ENCODE measurements around the gene ATIC.

ATIC gene

DNA sequence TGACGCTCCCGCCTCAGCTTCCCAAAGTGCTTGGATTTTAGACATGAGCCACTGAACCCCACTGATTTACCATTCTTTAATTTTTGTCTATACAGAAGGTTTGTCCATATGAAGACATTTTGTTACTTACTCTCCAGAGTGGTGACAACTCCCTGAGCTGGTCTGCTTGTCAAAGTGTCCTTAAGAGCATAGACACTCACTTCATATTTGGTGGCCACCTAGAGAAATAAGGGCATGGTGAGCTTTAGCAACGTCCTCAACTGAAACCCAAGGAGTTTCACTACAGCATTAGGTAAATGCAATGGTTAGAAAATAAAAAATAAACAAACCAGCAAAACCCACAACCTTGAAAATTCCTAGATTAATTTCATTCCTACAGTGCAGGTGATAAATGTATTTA is 66.2 kb downstream of the ATIC start:
- no peak for DNase-seq

DNA sequence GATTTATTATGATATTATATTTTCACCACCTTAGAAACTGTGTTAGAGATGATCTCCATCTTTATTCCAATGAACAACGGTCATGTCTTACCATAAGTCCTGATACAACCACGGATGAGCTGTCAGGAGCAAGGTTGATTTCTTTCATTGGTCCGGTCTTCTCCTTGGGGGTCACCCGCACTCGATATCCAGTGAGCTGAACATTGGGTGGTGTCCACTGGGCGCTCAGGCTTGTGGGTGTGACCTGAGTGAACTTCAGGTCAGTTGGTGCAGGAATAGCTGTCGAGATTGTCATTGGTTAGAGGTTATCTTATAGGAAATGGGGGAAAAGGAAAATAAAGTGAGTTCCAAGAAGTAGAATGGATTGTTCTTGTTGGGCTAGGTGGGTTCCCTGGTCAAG is 67.2 kb downstream of the ATIC start:
- no peak for DNase-seq

- DNase-seq = no peak
Observed at GRCh38 chr2:215379948-215380347, 68.1 kb downstream of the ATIC start.

DNA sequence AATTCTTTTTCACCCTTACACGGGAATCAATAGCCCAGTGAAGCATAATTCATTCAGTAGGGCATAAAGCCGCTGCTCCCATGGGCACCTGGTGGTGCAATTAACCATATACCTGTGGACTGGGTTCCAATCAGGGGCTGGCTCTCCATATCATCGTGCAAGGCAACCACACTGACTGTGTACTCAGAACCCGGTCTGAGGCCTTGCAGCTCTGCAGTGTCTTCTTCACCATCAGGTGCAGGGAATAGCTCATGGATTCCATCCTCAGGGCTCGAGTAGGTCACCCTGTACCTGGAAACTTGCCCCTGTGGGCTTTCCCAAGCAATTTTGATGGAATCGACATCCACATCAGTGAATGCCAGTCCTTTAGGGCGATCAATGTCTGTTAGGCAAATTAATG is 68.8 kb downstream of the ATIC start:
- no peak for DNase-seq

- DNase-seq = no peak
Observed at GRCh38 chr2:215382011-215382410, 70.2 kb downstream of the ATIC start.

DNA sequence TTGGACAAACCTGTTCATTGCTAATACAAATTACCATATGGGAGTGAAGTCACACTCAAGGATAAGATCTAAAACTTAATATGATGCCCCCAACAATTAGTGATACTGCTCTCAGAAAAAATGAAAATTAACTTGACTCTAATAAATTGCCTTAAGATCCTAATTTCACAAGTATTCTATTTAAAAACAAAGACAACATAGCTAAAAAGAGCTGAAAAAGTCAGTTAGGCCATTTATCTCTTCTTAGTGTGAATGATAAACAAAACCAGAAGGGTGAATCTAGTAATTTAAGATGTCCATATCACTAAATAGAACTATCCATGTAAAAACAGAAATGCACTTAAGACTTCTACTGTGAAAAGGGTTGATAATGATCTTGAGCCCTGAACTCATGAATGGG is 70.6 kb downstream of the ATIC start:
- DNase-seq = no peak

DNA sequence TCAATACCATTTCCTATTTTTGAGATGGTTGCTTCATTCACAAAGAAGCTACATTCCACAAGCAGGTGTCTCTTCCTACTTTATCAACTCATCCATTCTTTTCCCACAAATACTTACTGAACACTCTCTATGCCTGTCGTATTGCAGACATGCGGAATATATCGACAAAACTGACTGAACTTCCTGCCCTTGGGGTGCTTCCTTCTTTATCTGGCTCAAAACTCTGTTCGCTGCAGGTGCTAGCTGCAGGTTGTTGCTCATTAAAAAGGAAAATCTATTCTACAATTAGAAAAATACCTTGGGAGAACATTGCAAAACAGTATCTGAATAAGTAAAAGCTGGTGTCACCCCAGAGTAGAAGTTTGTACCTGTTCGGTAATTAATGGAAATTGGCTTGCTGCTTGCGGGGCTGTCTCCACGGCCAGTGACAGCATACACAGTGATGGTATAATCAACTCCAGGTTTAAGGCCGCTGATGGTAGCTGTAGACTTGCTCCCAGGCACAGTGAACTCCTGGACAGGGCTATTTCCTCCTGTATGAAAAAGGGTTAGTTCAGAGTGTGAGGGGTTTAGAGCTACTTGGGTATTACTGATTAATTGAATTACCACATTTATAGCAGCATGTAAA is 71.9 kb downstream of the ATIC start:
- DNase-seq = no peak

GRCh38 chr2:215384710-215385109 is 72.9 kb downstream of the ATIC start:
- DNase-seq = no peak

DNA sequence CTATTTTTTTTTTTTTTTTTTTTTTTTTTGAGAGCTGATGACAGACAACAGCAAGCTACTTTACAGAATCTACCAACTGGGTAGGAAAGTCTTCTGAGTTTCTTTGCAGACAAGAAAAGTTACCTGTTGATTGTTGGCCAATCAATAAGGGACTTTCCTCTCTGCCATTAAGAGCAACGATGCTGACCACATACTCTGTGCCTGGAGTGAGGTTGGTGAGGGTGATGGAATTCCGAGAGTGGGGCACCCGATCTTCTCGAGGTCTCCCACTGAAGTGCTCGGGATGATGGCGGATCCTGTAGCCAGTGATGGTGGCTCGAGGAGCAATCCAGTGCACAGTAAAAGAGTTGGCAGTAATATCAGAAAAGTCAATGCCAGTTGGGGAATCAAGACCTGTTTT is 74.7 kb downstream of the ATIC start:
- no peak for DNase-seq

DNA sequence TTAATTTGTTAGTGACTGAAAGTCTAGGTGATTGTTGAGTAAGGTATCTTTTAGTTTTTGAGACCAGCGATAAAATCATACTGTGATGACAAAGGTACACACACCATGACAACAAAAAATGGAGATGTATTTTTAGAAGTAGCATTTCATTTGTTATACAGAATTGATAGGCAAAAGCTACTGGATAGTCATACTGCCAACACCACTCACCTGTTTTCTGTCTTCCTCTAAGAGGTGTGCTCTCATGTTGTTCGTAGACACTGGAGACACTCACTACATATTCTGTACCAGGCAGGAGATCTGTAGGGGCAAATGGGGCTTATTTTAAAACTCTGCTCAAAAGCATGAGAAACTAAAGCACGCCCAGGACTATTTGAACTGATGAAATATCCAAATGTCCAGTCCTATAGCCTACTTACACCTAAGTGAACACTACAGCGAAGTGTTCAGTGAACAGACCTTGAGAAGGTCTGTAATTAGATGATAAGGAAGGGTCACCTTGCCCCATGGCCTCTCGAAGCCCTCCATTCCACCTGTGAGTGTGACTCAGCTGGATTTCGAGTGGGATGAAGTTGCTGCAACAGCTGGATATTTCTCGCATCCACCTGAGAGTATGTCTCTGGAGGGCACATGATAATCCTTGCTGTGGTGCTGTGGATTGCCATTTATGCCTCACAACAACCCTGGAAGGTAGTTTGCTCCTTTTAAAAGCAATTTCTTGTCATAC is 76.3 kb downstream of the ATIC start:
- no peak for DNase-seq

DNA sequence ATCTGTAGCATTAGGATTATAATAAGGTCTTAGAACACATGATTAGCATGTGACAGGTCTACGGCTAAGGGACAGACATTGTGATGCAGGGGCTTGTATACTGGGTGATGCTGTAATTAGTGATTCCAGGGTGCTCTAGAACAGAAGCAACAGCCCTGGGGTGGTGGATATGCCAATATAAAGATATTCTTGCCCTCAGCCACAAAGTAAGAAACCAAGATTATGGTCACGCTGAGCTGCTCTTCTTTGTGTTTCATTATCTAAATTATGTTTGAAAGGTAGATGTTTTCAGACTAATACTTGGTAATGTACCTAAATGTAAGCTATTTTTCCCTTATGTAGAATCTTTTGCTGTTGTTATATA is 78.7 kb downstream of the ATIC start:
- DNase-seq = no peak

GRCh38 chr2:215391531-215391930 is 79.7 kb downstream of the ATIC start:
- no peak for DNase-seq

GRCh38 chr2:215392164-215392563 is 80.3 kb downstream of the ATIC start:
- DNase-seq = no peak

- no peak for DNase-seq
Observed at GRCh38 chr2:215392687-215393270, 80.9 kb downstream of the ATIC start.

- DNase-seq = no peak
Observed at GRCh38 chr2:215394102-215394805, 82.4 kb downstream of the ATIC start.

GRCh38 chr2:215395687-215396460 is 84.0 kb downstream of the ATIC start:
- DNase-seq = no peak

GRCh38 chr2:215396595-215397313 is 84.9 kb downstream of the ATIC start:
- DNase-seq = no peak

DNA sequence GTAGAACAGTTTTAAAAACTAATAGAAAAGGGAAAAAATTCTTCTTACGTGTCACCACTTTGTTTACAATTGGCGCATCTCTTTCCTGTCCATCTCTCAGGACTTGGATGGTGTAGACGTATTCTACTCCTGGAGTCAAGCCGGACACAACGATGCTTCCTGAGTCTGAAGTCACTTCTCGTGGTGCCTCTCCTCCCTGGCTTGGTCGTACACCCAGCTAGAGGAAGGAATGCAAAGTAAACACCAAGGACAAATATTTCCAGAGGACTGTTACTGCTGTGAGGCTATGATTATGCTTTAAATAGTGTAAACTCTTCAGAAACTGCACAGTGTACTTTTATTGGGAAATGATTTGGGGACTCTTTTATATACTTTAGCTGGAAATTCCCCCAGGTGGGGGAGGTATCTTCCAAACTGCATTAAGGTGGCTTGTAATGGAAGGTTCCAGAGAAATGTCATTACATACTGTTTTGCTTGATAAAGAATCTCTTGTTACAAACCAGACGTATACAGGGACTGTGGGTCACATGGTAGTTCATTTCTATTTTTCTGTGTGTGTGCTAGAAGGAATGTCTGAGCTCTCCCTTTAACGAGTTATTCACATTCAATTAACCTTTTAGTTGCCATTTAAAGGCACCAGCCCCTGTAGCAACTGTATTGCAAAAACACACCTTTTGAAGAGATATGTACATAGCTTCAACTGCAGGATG is 85.9 kb downstream of the ATIC start:
- DNase-seq = no peak

- no peak for DNase-seq
Observed at GRCh38 chr2:215399067-215399716, 87.3 kb downstream of the ATIC start.

Data from NCI-H1092 (cell line).